Ammon's horn (tissue), 1 donor: ENCODE results near the gene NPTX2.
"Not testable (repeated sequence)": the region's sequence is repeated elsewhere in the genome, so short reads cannot be mapped to it uniquely, and the experiment has no call there.

Source experiments
- DNase-seq: peaks from one replicate; pipeline ENCODE4 v3.0.0-alpha.2; 2016; ENCODE audit warnings: low spot score

NPTX2 gene

GRCh38 chr7:98617051-98617959 lies at the start of gene NPTX2:
Gene NPTX2 (plus strand): TSS chr7:98617285. CDS start chr7:98617462, 177 bp downstream.
- DNase-seq = peak; percentile 87

GRCh38 chr7:98567991-98568390 lies 49.1 kb upstream of the NPTX2 start:
- no peak for DNase-seq

GRCh38 chr7:98568891-98569290 lies 48.2 kb upstream of the NPTX2 start:
- DNase-seq = peak; percentile 30

GRCh38 chr7:98569691-98570337 lies 47.3 kb upstream of the NPTX2 start:
- DNase-seq = peak; percentile 95

GRCh38 chr7:98571006-98571405 lies 46.1 kb upstream of the NPTX2 start:
- no peak for DNase-seq

- DNase-seq = no peak
Observed at GRCh38 chr7:98571986-98572385, 45.1 kb upstream of the NPTX2 start.

- not testable (repeated sequence) for DNase-seq
Observed at GRCh38 chr7:98572716-98573115, 44.4 kb upstream of the NPTX2 start.

GRCh38 chr7:98573816-98574215 lies 43.3 kb upstream of the NPTX2 start:
- no peak for DNase-seq

- no peak for DNase-seq
Observed at GRCh38 chr7:98575878-98576277, 41.2 kb upstream of the NPTX2 start.

- no peak for DNase-seq
Observed at GRCh38 chr7:98584830-98585229, 32.3 kb upstream of the NPTX2 start.

- no peak for DNase-seq
Observed at GRCh38 chr7:98591926-98592325, 25.2 kb upstream of the NPTX2 start.

GRCh38 chr7:98594348-98594747 lies 22.7 kb upstream of the NPTX2 start:
- DNase-seq = no peak

- no peak for DNase-seq
Observed at GRCh38 chr7:98594787-98595186, 22.3 kb upstream of the NPTX2 start.

GRCh38 chr7:98598846-98599615 lies 18.1 kb upstream of the NPTX2 start:
- no peak for DNase-seq

- no peak for DNase-seq
Observed at GRCh38 chr7:98599886-98600285, 17.2 kb upstream of the NPTX2 start.

- no peak for DNase-seq
Observed at GRCh38 chr7:98602755-98603398, 14.2 kb upstream of the NPTX2 start.

GRCh38 chr7:98603399-98603788 lies 13.7 kb upstream of the NPTX2 start:
- no peak for DNase-seq

- DNase-seq = peak; percentile 42
Observed at GRCh38 chr7:98613601-98614425, 3.3 kb upstream of the NPTX2 start.

GRCh38 chr7:98616381-98617050 lies 569 bp upstream of the NPTX2 start:
- DNase-seq = peak; percentile 5

GRCh38 chr7:98617960-98618418 lies 904 bp downstream of the NPTX2 start:
- no peak for DNase-seq
